Measurements from ENCODE around the gene NPC1.

Gene NPC1

GRCh38 chr18:23573626-23574431 lies 12.5 kb downstream of the NPC1 start:
- no peak for TF ChIP-seq GATA2 (IDR thresholded peaks at IDR 0.05; ENCODE audit: low read depth, low read length)
- TF ChIP-seq GATA3 (IDR thresholded peaks at IDR 0.05; ENCODE audit: low read depth, low read length), result no peak

GRCh38 chr18:23573020-23573419 lies 13.3 kb downstream of the NPC1 start:
- TF ChIP-seq GATA2 (IDR thresholded peaks at IDR 0.05; ENCODE audit: low read depth, low read length) (no peak), GATA3 (IDR thresholded peaks at IDR 0.05; ENCODE audit: low read depth, low read length) (no peak)

- TF ChIP-seq GATA2 (IDR thresholded peaks at IDR 0.05; ENCODE audit: low read depth, low read length) (no peak), GATA3 (IDR thresholded peaks at IDR 0.05; ENCODE audit: low read depth, low read length) (no peak)
Measured at GRCh38 chr18:23572570-23572969, 13.7 kb downstream of the NPC1 start.

- TF ChIP-seq GATA3 (IDR thresholded peaks at IDR 0.05; ENCODE audit: low read depth, low read length) (no peak), GATA2 (IDR thresholded peaks at IDR 0.05; ENCODE audit: low read depth, low read length) (no peak)
Measured at GRCh38 chr18:23572012-23572411, 14.3 kb downstream of the NPC1 start.

- TF ChIP-seq GATA3 (IDR thresholded peaks at IDR 0.05; ENCODE audit: low read depth, low read length), result no peak
- no peak for TF ChIP-seq GATA2 (IDR thresholded peaks at IDR 0.05; ENCODE audit: low read depth, low read length)
Measured at GRCh38 chr18:23570912-23571504, 15.3 kb downstream of the NPC1 start.

- TF ChIP-seq GATA2 (IDR thresholded peaks at IDR 0.05; ENCODE audit: low read depth, low read length) (no peak), GATA3 (IDR thresholded peaks at IDR 0.05; ENCODE audit: low read depth, low read length) (no peak)
Measured at GRCh38 chr18:23569299-23570063, 16.8 kb downstream of the NPC1 start.

- TF ChIP-seq GATA2 (IDR thresholded peaks at IDR 0.05; ENCODE audit: low read depth, low read length) (no peak), GATA3 (IDR thresholded peaks at IDR 0.05; ENCODE audit: low read depth, low read length) (no peak)
Measured at GRCh38 chr18:23568281-23569138, 17.8 kb downstream of the NPC1 start.

- no peak for TF ChIP-seq GATA2 (IDR thresholded peaks at IDR 0.05; ENCODE audit: low read depth, low read length)
- no peak for TF ChIP-seq GATA3 (IDR thresholded peaks at IDR 0.05; ENCODE audit: low read depth, low read length)
Measured at GRCh38 chr18:23567671-23568070, 18.6 kb downstream of the NPC1 start.

GRCh38 chr18:23565916-23566547 lies 20.3 kb downstream of the NPC1 start:
- TF ChIP-seq GATA3 (IDR thresholded peaks at IDR 0.05; ENCODE audit: low read depth, low read length) (no peak), GATA2 (IDR thresholded peaks at IDR 0.05; ENCODE audit: low read depth, low read length) (no peak)

- TF ChIP-seq GATA3 (IDR thresholded peaks at IDR 0.05; ENCODE audit: low read depth, low read length) (no peak), GATA2 (IDR thresholded peaks at IDR 0.05; ENCODE audit: low read depth, low read length) (no peak)
Measured at GRCh38 chr18:23563377-23564043, 22.8 kb downstream of the NPC1 start.

- no peak for TF ChIP-seq GATA2 (IDR thresholded peaks at IDR 0.05; ENCODE audit: low read depth, low read length)
- TF ChIP-seq GATA3 (IDR thresholded peaks at IDR 0.05; ENCODE audit: low read depth, low read length), result no peak
Measured at GRCh38 chr18:23560186-23560585, 26.1 kb downstream of the NPC1 start.

GRCh38 chr18:23556145-23556780 lies 30.0 kb downstream of the NPC1 start:
- no peak for TF ChIP-seq GATA2 (IDR thresholded peaks at IDR 0.05; ENCODE audit: low read depth, low read length)
- no peak for TF ChIP-seq GATA3 (IDR thresholded peaks at IDR 0.05; ENCODE audit: low read depth, low read length)

Data from SH-SY5Y (cell line).